EH (cell line): ENCODE measurements around the gene IL7R.
"Not testable (repeated sequence)": the region's sequence is repeated elsewhere in the genome, so short reads cannot be mapped to it uniquely, and the experiment has no call there.

ENCODE experiments used
- DNase-seq: peaks from one replicate; pipeline ENCODE4 v3.0.0-alpha.2; 2015; ENCODE audit warnings: low read depth

IL7R gene

DNA sequence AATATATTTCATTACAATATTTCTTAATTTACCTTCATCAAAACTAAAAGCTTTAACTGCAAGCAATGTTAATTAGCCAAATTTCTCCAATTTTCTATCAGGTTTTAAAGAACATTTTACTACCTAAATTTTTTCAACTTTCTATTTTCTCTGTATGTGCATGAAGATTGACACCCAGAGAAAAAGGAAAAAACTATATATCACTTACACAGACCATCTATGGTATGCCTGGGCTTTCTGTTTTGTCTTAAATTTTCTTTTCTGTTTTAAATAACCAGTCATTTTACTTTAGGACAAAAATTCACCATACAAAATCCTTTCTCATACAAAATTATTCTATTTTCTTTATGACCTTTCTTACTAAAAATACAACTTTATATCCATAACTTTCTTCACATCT is 13.8 kb upstream of the IL7R start:
- DNase-seq = no peak

DNA sequence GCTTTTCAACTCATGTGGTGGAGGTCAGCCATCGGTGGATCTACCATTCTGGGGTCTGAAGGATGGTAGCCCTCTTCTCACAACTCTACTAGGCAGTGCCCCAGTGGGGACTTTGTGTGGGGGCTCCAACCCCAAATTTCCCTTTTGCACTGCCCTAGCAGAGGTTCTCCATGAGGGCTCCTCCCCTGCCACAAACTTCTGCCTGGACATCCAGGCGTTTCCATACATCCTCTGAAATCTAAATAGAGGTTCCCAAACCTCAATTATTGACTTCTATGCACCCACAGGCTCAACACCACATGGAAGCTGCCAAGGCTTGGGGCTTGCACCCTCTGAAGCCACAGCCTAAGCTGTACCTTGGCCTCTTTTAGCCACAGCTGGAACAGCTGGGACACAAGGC is 11.2 kb upstream of the IL7R start:
- not testable (repeated sequence) for DNase-seq

DNA sequence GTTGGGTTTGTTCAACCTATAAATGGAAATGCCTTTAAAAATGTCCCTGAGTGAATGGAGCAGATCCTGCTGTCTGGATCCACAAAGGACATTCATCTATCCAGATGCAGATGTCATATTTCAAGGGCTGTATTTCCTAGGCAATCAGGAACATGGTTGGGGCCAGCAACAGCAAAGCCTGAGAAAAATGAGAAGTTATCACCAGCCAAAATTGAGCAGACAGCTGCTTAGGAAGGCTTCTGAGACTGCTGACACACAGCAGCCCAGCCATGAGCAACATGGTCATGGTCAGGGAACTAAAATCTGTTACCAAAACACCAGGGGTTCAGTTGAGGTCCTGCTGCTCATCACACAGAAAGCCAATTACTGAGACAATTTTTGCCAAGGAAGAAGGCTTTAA is 9.2 kb upstream of the IL7R start:
- DNase-seq = peak; percentile 31

DNA sequence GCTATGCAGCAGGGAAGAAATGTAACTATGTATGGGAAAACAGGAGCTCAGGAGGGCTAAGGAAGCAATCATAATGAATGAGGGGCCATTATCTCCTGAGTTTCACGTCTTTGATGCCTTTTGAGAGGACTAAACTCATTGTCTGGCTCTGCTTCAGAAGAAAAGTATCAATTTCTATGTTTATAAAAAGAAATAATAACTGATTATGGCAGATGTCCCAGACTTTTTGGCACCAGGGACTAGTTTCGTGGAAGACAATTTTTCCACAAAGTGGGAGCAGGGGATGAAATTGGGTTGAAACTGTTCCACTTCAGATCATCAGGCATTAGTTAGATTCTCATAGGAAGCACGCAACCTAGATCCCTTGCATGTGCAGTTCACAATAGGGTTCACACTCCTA is 8.7 kb upstream of the IL7R start:
- DNase-seq = no peak

DNA sequence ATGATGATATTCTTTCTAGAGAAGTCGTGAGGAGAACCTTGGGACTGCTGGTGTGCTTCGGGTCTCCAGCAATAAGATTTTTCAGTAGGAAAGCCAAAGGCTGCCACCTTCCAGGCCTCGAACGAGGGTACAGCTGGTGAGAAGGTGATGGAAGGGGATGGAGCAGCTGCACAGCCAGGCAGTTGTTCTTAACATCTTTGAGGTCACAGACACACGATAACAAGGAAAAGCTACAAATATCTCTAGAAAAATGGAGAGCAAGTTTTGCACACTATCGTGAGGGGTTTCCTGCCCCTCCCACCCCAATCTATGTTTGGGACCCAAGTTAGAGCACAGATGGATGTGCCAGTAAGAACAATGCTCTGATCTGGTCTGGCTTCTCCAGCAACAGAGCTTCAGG is 6.8 kb upstream of the IL7R start:
- DNase-seq = no peak

DNA sequence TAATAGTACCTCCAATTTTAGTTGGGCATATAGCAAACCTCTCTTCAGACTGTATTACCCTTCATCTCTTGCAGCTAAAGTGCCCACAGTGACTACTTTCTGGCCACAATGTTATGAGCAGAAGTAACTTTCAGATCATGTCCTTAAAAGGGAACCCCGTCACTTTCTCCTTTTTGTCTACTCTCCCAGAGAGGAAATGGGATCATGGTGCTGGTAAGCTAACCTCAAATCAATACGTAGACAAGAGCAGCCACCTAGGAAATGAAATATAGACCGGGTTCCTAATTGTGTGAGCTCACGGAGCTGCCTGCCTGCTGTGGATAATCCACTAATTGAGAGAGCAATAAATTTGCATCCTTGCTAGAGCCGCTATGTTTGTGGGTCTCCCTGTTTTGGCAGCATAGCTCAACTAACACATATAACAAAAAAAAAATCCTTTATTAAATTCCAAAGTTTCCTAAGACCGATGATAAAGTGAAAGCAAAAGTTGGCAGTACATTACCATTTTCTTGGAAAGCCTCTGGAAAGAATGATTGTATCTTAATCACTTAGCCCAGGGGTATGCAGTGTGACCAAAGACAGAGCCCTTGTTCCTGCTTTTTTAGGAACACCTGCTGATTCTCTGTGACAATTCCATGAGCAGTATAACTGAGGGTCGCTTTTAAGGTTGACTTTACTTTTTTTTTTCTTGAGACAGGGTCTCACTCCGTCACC is 5.6 kb upstream of the IL7R start:
- peak; percentile 47 for DNase-seq

DNA sequence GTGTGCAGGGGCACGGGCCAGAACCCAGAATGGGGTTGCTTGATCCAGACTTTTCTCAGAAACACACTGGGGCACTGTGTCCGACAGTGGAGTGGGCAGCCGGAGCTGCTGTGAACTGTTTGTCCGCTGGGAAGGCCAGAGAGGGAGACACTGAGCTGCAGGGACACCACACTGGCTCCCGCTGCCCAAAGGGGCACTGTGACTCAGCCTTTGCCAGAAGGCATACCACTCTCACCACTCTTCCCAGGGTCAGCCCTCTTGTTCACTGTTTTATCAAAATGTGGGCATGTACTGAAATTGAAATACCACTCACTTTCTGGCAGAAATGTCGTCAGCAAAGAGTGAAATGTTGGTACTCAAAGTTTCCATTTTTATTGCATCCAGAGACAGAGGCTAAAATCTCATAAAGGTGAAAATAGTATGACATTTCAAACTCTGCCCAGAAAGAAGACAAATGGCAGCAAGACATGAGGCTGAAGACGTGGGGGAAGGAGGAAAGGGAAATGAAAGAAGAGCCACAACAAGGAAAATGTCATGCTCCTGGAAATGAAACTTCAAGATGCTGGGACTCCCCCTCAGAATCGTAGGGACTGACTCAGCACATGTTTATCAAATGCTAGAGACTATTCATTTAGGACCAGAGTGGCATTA is 4.5 kb upstream of the IL7R start:
- no peak for DNase-seq

DNA sequence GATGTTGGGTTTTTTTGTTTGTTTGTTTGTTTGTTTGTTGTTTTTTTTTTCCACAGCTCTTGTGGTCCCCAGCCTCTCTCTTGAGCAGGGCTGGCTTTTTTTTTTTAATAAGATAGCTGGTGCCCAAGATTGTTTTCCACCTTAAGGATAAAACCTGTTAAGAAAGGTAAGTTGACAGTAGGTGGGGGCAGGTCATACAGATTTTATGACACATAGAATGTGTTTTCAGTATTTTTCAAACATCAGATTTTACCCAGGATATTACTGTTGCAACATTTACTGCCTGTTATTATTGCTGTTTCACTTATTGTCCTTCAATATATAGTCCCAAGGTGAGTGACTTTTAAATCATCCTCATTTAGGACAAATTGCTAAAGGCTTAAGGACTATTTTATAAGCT is 3.9 kb upstream of the IL7R start:
- no peak for DNase-seq

DNA sequence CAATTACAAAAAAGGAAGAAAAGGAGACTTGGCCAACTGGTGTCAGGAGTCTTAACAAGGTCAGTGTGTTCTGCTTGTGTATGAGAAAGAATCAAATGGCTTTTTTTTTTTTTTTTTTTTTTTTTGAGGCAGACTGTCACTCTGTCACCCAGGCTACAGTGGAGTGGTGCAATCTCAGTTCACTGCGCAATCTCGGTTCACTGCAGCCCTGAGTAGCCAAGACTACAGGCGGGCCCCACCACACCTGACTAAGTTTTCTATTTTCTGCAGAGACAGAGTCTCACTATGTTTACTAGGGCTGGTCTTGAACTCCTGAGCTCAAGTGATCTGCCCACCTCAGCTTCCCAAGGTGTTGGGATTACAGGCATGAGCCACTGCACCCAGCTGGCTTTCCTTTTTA is 3.1 kb upstream of the IL7R start:
- DNase-seq = no peak

DNA sequence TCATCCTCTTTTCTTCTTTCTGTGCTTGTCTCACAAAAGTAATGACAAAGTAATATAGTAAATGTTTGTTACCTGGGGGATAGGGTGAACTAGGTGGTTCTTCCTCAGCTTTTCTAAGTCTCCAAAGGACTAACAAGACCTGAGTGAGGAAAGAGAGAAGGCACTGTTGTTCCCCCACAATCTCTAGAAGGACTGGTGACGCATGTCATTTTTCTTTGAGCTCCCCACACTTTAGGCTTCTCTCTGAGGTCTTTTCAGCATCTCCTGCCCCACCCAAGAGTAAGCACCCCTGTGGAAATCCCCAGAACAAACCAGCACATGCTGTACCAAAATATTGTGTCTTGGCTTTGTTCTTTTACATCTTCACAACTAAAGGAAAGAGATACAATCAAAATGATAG is 2.4 kb upstream of the IL7R start:
- no peak for DNase-seq

DNA sequence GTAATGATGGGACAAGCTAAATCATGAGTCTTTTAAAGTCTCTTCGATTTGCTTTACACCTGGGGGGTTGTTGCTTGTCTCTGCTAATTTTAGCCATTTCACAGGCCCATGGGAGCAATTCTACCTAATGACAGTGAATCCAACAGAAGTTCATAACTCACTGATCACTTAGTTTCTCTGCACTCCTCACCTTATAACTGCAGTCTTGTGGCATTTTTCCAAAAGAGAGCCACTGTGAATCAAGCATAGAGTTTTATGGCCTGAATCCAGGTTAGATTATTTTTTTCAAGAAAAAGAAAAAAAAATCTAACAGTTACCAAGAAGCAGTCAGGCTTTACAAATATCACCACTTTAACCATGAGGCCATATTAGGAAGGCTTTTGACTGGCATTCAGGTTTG is 1.5 kb upstream of the IL7R start:
- no peak for DNase-seq

DNA sequence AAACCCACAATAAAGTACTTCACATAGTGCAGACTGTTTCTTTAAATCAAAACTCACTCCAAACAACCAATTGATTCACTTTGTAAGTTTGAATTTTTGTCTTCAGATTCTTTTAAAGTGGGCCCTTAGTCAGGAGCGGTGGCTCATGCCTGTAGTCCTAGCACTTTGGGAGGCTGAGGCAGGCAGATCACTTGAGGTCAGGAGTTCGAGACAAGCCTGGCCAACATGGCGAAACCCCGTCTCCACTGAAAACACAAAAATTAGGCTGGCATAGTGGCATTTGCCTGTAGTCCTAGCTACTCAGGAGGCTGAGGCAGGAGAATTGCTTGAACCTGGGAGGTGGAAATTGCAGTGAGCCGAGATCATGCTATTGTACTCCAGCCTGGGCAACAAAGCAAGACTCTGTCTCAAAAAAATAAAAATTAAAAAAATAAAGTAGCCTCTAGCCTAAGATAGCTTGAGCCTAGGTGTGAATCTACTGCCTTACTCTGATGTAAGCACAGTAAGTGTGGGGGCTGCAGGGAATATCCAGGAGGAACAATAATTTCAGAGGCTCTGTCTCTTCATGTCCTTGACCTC is 416 bp upstream of the IL7R start:
- not testable (repeated sequence) for DNase-seq

DNA sequence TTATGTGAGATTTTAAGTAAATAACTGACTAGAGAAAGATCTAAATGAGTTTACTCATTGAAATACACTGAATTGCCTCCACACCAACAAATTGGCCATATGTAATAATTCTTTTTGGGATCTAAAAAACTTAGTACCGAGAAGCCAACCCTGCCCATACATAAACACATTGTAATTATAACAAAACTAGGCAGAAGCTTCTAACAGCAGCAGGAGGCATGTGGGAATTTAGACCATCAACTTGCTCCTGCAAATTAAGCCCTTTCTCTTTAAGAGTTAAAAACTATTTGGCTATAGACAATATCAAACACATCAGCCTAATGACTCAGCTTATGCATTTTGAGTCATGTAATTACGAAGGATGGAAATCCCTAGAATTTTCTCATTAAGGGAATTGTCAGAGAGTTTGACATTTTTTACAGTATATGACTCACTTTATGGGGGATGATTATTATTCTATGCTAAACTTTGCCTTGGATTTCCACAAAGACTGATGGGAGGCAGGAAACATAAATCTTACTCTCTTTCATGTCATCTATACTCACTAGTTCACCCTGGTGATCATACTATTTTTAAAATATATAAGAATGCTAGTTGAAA is 1.0 kb downstream of the IL7R start:
- DNase-seq = peak; percentile 95

DNA sequence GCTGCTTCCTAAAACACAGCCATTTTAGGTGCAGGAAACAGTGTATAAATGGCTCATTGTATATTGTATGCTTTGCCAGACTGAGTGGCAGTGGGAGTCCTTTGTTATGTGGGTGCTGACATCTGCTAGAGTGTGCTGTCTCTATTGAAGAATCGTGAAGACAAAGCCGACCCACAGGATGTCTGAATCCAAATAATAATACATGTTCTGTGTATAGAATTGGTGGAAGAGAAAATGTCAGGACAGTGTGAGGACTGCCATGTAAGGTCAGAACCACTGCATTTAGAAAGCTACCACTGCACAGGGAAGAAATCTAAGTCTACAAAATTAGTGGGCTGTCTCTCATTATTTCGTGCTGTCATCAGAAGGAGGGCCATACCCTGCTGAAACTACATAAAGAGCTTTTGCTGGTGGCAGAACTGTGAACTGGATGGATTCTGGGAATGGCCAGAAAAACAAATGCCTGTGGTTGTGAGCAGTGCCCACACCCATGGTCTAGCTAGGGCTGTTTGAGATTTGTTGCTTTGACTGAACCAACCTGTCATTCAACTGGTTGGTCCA is 2.5 kb downstream of the IL7R start:
- peak; percentile 85 for DNase-seq

DNA sequence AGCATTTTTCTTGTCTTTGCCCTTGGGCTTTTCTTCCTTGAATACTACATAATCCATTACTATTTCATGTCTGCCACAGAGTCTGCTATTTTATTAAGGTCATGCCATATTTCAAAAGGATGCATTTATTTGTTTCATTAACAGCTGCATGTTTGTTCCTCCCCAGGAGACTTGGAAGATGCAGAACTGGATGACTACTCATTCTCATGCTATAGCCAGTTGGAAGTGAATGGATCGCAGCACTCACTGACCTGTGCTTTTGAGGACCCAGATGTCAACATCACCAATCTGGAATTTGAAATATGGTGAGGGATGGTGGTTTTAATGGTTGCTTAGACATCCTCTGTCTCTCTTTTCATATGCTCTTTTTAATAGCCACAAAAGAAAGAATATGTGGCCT is 4.0 kb downstream of the IL7R start:
- peak; percentile 63 for DNase-seq

DNA sequence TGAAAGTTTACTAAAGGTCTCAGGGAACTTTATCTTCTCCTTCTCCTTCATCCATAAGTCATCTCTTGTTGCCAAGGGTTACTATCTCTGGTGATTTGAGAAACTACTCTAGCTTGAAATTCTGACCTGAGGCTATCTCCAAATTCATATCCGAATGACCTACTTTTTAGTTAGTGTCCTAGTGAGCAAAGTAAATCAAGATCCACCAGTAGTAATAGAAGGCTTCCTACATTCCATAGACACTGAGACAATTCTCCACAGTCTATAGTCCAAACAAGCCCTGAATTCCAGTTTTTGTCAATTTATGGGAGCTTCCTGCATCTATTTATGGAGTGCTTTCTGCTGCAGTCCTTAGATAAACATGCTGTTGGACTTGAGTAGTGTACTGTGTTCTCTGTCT is 5.0 kb downstream of the IL7R start:
- DNase-seq = peak; percentile 95

DNA sequence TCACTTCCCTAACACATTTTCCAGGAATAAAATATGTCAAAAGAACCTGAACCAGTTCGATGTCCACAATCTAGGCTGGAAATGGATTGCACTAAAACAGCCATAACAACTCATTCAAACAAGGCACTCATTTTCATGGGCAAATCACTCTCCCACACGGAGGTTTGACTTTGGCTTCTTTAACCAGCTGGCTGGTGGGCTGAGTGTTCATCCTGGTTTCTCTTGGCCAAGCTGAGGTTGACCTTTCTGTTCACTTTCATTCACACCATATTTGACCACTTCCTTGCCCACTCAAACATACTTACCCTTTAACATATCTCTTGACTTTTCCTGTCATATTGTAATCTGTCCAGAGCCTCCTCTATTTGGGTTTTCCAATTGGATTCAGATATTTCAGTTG is 5.4 kb downstream of the IL7R start:
- no peak for DNase-seq

DNA sequence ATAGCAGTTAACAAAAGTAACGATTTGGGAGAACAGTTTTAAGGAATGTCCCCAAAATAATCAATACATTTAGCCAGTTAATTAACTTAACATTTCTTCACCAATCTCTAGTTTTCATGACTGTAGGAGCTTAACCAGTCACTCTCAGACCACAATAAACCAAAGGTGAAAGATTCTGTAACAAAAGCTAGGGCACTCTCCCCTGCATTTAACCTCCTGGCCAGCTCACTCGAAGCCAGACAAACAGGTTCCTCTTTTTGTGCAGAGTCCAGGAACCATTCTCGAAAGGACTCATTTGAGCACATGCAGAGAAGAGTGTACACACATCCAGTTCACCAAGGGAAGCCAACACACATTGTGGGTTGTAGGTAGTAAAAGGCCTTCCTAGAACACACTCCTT is 6.5 kb downstream of the IL7R start:
- DNase-seq = no peak

DNA sequence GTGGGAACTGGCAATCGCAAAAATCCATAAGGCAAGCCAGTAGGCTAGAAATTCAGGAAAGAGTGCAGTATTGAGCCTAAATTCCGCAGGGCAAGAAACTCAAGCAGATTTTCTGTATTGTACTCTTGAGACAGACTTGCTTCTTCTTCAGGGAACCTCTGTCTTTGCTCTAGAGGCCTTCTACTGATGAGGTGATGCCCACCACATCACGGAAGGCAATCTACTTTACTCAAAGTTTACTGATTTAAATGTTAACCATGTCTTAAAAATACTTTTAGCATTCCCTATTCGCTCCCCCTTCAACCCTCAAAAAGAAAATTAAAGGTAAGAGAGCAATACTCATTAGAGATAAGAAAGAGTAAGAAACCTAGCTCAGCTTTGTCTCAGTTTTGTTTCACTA is 11.3 kb downstream of the IL7R start:
- DNase-seq = no peak

DNA sequence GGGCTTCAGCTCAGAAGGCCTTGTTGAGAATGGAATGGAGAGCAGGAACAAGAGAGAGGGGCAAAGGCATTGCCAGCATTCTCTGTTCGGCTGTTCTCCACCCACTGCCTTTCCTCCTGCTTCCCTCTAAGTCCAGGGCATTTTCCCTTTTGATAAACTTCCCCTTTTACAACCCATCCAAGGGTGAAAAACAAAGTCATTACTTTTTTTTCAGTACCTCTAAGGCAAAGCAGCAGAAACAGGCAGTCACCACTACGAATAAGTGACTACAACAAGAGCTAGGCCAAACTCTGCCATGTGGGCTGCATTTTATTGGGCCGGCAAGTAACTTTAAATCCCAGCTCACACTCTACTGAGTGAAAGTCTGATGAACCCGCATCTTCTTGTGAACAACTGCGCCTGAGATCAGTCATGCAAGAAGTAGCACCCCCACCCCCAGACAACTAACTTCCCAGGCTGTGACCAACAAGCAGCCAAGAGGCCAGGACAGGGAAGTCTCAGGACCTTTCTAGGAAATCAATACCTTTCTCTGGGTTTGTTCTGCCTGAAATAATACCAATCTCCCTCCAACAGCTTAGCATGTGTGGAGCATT is 13.1 kb downstream of the IL7R start:
- DNase-seq = no peak

DNA sequence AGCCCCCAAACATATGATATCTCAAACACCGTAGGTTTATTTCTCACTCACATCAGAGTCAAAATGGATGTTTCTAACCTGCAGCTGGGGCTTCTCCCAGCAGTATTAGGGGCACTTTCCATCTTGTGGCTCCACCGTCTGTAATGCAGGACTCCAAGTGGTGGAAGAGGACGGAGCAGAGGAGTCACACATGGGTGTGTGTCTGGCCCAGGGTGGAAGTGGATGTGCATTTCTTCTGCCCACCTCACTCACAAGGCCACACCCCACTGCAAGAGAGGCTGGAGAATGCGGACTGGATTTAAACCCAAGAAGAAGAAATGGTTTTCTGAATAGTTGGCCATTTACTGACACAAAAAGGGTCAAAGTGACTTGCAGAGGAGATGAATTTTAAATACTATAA is 13.9 kb downstream of the IL7R start:
- DNase-seq = no peak

DNA sequence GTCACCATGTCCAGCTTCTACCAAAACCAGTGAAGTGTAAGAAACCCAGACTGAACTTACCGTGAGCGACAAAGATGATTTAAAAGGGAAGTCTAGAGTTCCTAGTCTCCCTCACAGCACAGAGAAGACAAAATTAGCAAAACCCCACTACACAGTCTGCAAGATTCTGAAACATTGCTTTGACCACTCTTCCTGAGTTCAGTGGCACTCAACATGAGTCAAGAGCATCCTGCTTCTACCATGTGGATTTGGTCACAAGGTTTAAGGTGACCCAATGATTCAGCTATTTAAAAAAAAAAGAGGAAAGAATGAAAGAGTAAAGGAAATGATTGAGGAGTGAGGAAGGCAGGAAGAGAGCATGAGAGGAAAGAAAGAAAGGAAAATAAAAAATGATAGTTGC is 19.8 kb downstream of the IL7R start:
- DNase-seq = peak; percentile 36

DNA sequence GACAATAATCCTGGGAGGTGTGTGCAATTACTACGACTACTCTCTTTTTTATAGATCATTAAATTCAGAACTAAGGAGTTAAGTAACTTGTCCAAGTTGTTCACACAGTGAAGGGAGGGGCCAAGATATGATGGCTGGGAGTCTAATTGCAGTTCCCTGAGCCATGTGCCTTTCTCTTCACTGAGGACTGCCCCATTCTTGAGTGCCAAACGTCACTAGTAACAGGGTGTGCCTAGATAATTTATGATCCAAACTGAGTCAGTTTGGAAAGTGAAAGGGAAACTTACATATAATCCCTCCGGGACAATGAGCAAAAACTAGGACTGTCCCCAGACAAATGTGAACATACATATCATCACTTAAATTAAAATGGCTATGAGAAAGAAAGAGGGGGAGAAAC is 20.2 kb downstream of the IL7R start:
- peak; percentile 64 for DNase-seq
